GM11168 (cell line): Measurements from ENCODE around the gene TSHR.

Source experiments
- in situ Hi-C: fragments of 300-500 bp; cut with MboI; formaldehyde crosslinking; loops from one replicate; pipeline ENCODE4 v1.12.0; 2022; ENCODE audit warnings: low sequenced_read_pairs; ENCODE audit not compliant: unreplicated experiment

TSHR gene

GRCh38 chr14:81164167-81164774 lies 208.8 kb downstream of the TSHR start:
- in situ Hi-C loops = loop anchor here (5.0 kb wide), 1 partner anchor 172 kb away; no protein-coding TSS in a partner anchor

GRCh38 chr14:81165188-81165587 lies 209.8 kb downstream of the TSHR start:
- in situ Hi-C loops = no loop called here

GRCh38 chr14:81166121-81166520 lies 210.7 kb downstream of the TSHR start:
- in situ Hi-C loops = no loop called here

GRCh38 chr14:81169267-81169666 lies 213.8 kb downstream of the TSHR start:
- in situ Hi-C loops = no loop called here

- in situ Hi-C loops = no loop called here
These were observed 214.3 kb downstream of the TSHR start for GRCh38 chr14:81169711-81170103.

GRCh38 chr14:81170104-81170828 lies 214.8 kb downstream of the TSHR start:
- in situ Hi-C loops = no loop called here

- in situ Hi-C loops = no loop called here
These were observed 215.4 kb downstream of the TSHR start for GRCh38 chr14:81170829-81171195.

- in situ Hi-C loops = no loop called here
These were observed 216.9 kb downstream of the TSHR start for GRCh38 chr14:81172353-81172752.

GRCh38 chr14:81172881-81173280 lies 217.5 kb downstream of the TSHR start:
- in situ Hi-C loops = no loop called here

- in situ Hi-C loops = no loop called here
These were observed 220.8 kb downstream of the TSHR start for GRCh38 chr14:81176241-81176640.

GRCh38 chr14:81177225-81177624 lies 221.8 kb downstream of the TSHR start:
- in situ Hi-C loops = no loop called here

GRCh38 chr14:81178063-81178462 lies 222.6 kb downstream of the TSHR start:
- in situ Hi-C loops = no loop called here

- in situ Hi-C loops = no loop called here
These were observed 224.2 kb downstream of the TSHR start for GRCh38 chr14:81179631-81180030.

- in situ Hi-C loops = no loop called here
These were observed 232.6 kb downstream of the TSHR start for GRCh38 chr14:81187832-81188522.

GRCh38 chr14:81192594-81192993 lies 237.2 kb downstream of the TSHR start:
- in situ Hi-C loops = no loop called here

GRCh38 chr14:81193924-81194633 lies 238.7 kb downstream of the TSHR start:
- in situ Hi-C loops = no loop called here
